ENCODE results near the gene S100A10. TPM values are rescaled to one million over a fixed set of nuclear protein-coding genes. Genes with fewer than 3 reads are reported as not detected.

The S100A10 gene
- total and polyA plus RNA-seq, 2 experiments from 2014 or later: 35.9 to 634 TPM

GRCh38 chr1:151960780-151961513, 32.7 kb downstream of the S100A10 start (continued):
- TF ChIP-seq, protein P1, sequence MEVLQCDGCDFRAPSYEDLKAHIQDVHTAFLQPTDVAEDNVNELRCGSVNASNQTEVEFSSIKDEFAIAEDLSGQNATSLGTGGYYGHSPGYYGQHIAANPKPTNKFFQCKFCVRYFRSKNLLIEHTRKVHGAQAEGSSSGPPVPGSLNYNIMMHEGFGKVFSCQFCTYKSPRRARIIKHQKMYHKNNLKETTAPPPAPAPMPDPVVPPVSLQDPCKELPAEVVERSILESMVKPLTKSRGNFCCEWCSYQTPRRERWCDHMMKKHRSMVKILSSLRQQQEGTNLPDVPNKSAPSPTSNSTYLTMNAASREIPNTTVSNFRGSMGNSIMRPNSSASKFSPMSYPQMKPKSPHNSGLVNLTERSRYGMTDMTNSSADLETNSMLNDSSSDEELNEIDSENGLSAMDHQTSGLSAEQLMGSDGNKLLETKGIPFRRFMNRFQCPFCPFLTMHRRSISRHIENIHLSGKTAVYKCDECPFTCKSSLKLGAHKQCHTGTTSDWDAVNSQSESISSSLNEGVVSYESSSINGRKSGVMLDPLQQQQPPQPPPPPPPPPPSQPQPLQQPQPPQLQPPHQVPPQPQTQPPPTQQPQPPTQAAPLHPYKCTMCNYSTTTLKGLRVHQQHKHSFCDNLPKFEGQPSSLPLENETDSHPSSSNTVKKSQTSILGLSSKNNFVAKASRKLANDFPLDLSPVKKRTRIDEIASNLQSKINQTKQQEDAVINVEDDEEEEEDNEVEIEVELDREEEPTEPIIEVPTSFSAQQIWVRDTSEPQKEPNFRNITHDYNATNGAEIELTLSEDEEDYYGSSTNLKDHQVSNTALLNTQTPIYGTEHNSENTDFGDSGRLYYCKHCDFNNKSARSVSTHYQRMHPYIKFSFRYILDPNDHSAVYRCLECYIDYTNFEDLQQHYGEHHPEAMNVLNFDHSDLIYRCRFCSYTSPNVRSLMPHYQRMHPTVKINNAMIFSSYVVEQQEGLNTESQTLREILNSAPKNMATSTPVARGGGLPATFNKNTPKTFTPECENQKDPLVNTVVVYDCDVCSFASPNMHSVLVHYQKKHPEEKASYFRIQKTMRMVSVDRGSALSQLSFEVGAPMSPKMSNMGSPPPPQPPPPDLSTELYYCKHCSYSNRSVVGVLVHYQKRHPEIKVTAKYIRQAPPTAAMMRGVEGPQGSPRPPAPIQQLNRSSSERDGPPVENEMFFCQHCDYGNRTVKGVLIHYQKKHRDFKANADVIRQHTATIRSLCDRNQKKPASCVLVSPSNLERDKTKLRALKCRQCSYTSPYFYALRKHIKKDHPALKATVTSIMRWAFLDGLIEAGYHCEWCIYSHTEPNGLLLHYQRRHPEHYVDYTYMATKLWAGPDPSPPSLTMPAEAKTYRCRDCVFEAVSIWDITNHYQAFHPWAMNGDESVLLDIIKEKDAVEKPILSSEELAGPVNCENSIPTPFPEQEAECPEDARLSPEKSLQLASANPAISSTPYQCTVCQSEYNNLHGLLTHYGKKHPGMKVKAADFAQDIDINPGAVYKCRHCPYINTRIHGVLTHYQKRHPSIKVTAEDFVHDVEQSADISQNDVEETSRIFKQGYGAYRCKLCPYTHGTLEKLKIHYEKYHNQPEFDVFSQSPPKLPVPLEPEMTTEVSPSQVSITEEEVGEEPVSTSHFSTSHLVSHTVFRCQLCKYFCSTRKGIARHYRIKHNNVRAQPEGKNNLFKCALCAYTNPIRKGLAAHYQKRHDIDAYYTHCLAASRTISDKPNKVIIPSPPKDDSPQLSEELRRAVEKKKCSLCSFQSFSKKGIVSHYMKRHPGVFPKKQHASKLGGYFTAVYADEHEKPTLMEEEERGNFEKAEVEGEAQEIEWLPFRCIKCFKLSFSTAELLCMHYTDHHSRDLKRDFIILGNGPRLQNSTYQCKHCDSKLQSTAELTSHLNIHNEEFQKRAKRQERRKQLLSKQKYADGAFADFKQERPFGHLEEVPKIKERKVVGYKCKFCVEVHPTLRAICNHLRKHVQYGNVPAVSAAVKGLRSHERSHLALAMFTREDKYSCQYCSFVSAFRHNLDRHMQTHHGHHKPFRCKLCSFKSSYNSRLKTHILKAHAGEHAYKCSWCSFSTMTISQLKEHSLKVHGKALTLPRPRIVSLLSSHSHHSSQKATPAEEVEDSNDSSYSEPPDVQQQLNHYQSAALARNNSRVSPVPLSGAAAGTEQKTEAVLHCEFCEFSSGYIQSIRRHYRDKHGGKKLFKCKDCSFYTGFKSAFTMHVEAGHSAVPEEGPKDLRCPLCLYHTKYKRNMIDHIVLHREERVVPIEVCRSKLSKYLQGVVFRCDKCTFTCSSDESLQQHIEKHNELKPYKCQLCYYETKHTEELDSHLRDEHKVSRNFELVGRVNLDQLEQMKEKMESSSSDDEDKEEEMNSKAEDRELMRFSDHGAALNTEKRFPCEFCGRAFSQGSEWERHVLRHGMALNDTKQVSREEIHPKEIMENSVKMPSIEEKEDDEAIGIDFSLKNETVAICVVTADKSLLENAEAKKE (CRISPR knock-in tag; IDR thresholded peaks at IDR 0.05): no peak
- TF ChIP-seq, protein P2, sequence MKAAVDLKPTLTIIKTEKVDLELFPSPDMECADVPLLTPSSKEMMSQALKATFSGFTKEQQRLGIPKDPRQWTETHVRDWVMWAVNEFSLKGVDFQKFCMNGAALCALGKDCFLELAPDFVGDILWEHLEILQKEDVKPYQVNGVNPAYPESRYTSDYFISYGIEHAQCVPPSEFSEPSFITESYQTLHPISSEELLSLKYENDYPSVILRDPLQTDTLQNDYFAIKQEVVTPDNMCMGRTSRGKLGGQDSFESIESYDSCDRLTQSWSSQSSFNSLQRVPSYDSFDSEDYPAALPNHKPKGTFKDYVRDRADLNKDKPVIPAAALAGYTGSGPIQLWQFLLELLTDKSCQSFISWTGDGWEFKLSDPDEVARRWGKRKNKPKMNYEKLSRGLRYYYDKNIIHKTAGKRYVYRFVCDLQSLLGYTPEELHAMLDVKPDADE (IDR thresholded peaks at IDR 0.05): no peak
- TF ChIP-seq ZNF114 (CRISPR knock-in tag; IDR thresholded peaks at IDR 0.05): no peak
- TF ChIP-seq EZH2 (IDR thresholded peaks at IDR 0.05; ENCODE audit: low read depth, unreplicated experiment): no peak
- no peak for TF ChIP-seq CREB1 (CRISPR knock-in tag; IDR thresholded peaks at IDR 0.05; ENCODE audit: low read depth)
- TF ChIP-seq, protein P3, sequence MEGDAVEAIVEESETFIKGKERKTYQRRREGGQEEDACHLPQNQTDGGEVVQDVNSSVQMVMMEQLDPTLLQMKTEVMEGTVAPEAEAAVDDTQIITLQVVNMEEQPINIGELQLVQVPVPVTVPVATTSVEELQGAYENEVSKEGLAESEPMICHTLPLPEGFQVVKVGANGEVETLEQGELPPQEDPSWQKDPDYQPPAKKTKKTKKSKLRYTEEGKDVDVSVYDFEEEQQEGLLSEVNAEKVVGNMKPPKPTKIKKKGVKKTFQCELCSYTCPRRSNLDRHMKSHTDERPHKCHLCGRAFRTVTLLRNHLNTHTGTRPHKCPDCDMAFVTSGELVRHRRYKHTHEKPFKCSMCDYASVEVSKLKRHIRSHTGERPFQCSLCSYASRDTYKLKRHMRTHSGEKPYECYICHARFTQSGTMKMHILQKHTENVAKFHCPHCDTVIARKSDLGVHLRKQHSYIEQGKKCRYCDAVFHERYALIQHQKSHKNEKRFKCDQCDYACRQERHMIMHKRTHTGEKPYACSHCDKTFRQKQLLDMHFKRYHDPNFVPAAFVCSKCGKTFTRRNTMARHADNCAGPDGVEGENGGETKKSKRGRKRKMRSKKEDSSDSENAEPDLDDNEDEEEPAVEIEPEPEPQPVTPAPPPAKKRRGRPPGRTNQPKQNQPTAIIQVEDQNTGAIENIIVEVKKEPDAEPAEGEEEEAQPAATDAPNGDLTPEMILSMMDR (conservative IDR thresholded peaks at IDR 0.05; ENCODE audit: low read depth in 2 of 2): no peak
